GM21723 (cell line): ENCODE measurements around the gene PCSK6.

ENCODE experiments used
- ATAC-seq: cut with Tn5 transposase; IDR thresholded peaks from one replicate; pipeline ENCODE4 v1.9.1; 2021; ENCODE audit warnings: mild to moderate bottlenecking, moderate library complexity; ENCODE audit not compliant: unreplicated experiment

The PCSK6 gene

GRCh38 chr15:101483462-101483861 lies 6.0 kb downstream of the PCSK6 start:
- no peak for ATAC-seq

- no peak for ATAC-seq
These were observed 6.8 kb downstream of the PCSK6 start for GRCh38 chr15:101482526-101483371.

- no peak for ATAC-seq
These were observed 7.5 kb downstream of the PCSK6 start for GRCh38 chr15:101481917-101482525.

- ATAC-seq, result no peak
These were observed 8.2 kb downstream of the PCSK6 start for GRCh38 chr15:101481381-101481705.

DNA sequence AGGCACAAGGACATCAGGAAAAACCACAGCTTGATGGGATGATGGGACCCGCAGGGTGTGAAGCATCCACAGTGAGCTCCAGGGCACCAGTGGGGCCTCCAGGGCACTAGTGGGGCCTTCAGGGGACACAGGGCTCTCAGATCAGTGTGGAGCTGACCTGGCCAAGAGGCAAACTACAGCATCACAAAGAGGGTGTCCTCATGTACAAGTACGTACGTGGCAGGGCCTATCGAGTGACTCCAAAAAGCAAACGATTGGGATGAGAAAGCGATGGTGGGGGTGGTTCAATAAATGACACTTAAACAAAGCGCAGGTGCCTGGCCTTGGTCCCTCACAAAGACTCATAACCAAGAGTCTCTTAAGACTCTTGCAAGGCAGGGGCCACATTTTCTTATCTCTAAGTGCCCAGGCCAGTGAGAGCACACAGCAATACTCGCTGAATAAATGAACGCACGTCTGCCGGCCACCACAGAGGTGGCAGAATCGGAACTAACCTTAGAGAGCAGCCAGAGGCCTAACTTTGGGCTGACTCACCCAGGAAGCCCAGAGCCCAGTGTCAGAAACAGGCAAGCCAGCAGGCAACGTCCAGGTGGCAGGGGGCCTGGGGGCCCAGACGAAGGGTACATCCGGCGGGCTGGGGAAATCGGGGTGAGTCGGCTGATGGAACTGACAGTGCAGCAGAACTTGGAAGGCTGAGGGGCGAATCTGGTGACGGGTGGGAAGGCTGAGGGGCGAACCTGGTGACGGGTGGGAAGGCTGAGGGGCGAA lies 8.7 kb downstream of the PCSK6 start:
- no peak for ATAC-seq

DNA sequence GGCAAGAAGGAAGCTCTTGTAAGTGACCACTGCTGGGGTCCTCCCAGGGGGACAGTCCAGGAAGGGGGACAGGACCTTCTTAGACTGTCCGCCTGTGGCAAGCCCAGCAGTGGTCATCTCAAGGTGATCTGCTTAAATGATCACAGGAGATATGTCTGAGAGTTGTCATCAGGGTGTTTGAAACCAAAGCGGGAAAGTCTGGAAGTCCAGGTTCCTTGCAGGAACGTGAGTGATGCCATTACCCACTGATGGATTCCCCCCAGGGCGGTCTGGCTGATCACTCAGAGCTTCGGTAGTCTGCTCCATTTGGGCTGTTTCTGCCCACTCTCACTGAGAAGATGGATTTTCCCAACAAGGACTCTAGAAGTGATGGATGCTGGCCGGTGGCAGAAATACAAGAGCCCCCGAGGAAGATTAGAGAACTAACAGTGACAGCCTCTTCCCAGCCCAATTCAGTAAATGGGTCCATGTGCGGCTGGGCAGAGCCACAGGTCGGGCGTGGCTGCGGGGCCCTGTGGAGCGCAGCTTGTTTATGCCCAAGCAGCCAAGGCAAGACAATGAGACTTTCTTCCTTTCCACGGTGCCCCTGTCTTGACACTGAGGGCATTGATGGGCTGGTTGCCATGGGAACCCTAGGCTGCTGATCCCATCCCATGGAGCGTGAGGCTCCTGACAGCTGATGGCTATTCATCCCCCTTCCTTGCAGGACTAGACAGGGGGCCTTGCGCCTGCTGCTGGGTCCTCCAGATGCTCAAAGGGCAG lies 9.5 kb downstream of the PCSK6 start:
- no peak for ATAC-seq

GRCh38 chr15:101479342-101479845 lies 10.1 kb downstream of the PCSK6 start:
- ATAC-seq, result no peak

- ATAC-seq, result no peak
These were observed 10.7 kb downstream of the PCSK6 start for GRCh38 chr15:101478701-101479341.

GRCh38 chr15:101477851-101478362 lies 11.6 kb downstream of the PCSK6 start:
- ATAC-seq, result no peak

- ATAC-seq, result no peak
These were observed 12.8 kb downstream of the PCSK6 start for GRCh38 chr15:101476756-101477155.

- no peak for ATAC-seq
These were observed 14.5 kb downstream of the PCSK6 start for GRCh38 chr15:101474983-101475382.

DNA sequence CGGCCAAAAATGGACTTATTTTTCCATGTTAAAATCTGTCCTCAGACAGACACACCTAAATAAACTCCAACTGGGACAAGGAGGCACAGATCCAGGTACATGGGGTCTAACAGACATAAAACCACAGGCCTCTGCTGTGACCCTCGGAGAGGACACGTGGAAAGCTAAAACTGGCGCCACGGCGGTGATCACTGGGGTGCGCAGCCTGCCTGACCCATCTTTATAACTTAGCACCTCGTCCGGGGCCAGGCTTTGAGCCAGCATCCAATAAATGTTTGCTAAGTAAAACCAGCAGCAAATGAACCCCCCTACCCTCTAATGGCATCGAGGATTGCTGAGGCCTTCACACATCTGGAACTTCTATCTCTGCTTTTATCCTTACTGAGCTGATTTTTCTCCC lies 15.3 kb downstream of the PCSK6 start:
- ATAC-seq, result no peak

- no peak for ATAC-seq
These were observed 17.5 kb downstream of the PCSK6 start for GRCh38 chr15:101472033-101472432.

- ATAC-seq, result no peak
These were observed 18.8 kb downstream of the PCSK6 start for GRCh38 chr15:101470548-101471239.

GRCh38 chr15:101469520-101470288 lies 19.8 kb downstream of the PCSK6 start:
- ATAC-seq, result no peak

GRCh38 chr15:101466188-101466587 lies 23.3 kb downstream of the PCSK6 start:
- no peak for ATAC-seq

DNA sequence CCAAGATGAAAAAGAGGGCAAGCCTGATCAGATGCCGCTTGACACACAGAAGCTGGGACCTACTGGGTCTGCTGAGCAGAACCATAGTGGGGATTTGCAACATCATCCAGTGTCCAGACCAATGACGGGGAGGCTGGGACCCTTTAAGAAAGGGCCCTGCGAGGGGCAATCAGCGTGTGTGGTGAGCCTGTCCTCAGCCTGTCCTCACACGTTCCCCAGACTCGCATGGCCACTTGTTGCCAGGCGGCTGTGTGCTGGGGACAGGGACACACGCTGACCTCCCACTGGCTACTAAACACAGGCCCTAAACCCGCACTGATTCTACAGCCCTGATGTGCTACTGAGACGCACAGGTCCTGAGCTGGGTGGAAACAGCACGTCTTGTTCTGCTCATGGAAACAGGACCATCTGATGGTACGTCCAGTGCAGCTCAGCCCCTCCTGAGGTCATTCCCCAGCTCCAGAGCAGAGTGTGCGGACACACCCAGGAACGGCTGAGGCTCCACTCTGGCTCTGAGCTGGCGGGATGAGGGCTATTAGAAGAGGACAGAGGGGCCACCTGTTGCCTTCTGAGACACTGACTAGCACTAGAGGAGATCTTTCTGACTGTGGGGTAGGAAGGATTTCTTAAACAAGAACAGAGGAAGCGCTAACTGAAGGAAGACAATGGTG lies 24.4 kb downstream of the PCSK6 start:
- no peak for ATAC-seq

- no peak for ATAC-seq
These were observed 25.1 kb downstream of the PCSK6 start for GRCh38 chr15:101464256-101464998.
